Glutamatergic neuron (in vitro differentiated cells): Measurements from ENCODE around the gene INTS1. TPM values are rescaled to one million over a fixed set of nuclear protein-coding genes. Genes with fewer than 3 reads are reported as not detected.
A peak's percentile ranks its signal among the peaks of the same experiment; 100 is the strongest.

ENCODE experiments used
- DNase-seq: peaks from one replicate; pipeline ENCODE4 v3.0.0; 2022
- H3K27ac Mint-ChIP-seq: one replicate; pipeline ENCODE4 v1.8.0; 2020; ENCODE audit warnings: mild to moderate bottlenecking, mixed read lengths, inconsistent platforms; ENCODE audit not compliant: unreplicated experiment
- H3K27me3 Mint-ChIP-seq: one replicate; pipeline ENCODE4 v1.8.0; 2020; ENCODE audit warnings: mild to moderate bottlenecking, moderate library complexity, mixed read lengths, inconsistent platforms; ENCODE audit not compliant: unreplicated experiment
- H3K36me3 Mint-ChIP-seq: one replicate; pipeline ENCODE4 v1.8.0; 2020; ENCODE audit warnings: mild to moderate bottlenecking, mixed read lengths, inconsistent platforms; ENCODE audit not compliant: unreplicated experiment
- H3K4me1 Mint-ChIP-seq: one replicate; pipeline ENCODE4 v1.8.0; 2020; ENCODE audit warnings: mild to moderate bottlenecking, low read depth, mixed read lengths, inconsistent platforms; ENCODE audit not compliant: unreplicated experiment
- H3K4me3 Mint-ChIP-seq: one replicate; pipeline ENCODE4 v1.8.0; 2020; ENCODE audit warnings: mild to moderate bottlenecking, mixed read lengths, inconsistent platforms; ENCODE audit not compliant: unreplicated experiment
- H3K9me3 Mint-ChIP-seq: one replicate; pipeline ENCODE4 v1.8.0; 2020; ENCODE audit warnings: mild to moderate bottlenecking, moderate library complexity, mixed read lengths, inconsistent platforms; ENCODE audit not compliant: unreplicated experiment
- total RNA-seq: library from RNA; stranded (reverse); fragmentation: NEBNext Ultra II Directional; extraction: Animal tissue kit (Norgen Biotek cat#: 25700); gene quantifications from one replicate; pipeline ENCODE4 v1.2.1, GENCODE V29; 2021; ENCODE audit not compliant: unreplicated experiment
- TF ChIP-seq, protein P1 (sequence below): fragments of 200-600 bp; sonication (generic); IDR thresholded peaks from one replicate; pipeline ENCODE4 v1.5.0; 2021; ENCODE audit not compliant: partially characterized antibody, unreplicated experiment

INTS1 gene
- total RNA-seq, 1 donor from 2014 or later: 108 TPM

- Mint-ChIP-seq H3K4me3 (peak overlapping the region; percentile 71), H3K27ac (peak overlapping the region; percentile 96), H3K27me3 (peaks cover 11% of the 10 kb centered on the region), H3K36me3 (no peaks in the 10 kb centered on the region), H3K4me1 (peaks cover 16% of the 10 kb centered on the region), H3K9me3 (peaks cover 12% of the 10 kb centered on the region)
- TF ChIP-seq, protein P1, sequence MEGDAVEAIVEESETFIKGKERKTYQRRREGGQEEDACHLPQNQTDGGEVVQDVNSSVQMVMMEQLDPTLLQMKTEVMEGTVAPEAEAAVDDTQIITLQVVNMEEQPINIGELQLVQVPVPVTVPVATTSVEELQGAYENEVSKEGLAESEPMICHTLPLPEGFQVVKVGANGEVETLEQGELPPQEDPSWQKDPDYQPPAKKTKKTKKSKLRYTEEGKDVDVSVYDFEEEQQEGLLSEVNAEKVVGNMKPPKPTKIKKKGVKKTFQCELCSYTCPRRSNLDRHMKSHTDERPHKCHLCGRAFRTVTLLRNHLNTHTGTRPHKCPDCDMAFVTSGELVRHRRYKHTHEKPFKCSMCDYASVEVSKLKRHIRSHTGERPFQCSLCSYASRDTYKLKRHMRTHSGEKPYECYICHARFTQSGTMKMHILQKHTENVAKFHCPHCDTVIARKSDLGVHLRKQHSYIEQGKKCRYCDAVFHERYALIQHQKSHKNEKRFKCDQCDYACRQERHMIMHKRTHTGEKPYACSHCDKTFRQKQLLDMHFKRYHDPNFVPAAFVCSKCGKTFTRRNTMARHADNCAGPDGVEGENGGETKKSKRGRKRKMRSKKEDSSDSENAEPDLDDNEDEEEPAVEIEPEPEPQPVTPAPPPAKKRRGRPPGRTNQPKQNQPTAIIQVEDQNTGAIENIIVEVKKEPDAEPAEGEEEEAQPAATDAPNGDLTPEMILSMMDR: no peak
- DNase-seq: peak; percentile 91
These were observed 81.5 kb downstream of the INTS1 start for GRCh38 chr7:1422512-1423263.

GRCh38 chr7:1421946-1422345, 82.2 kb downstream of the INTS1 start:
- peaks cover 11% of the 10 kb centered on the region for H3K27me3 Mint-ChIP-seq
- peaks cover 16% of the 10 kb centered on the region for H3K9me3 Mint-ChIP-seq
- H3K4me1 Mint-ChIP-seq: peaks cover 16% of the 10 kb centered on the region
- TF ChIP-seq, protein P1: no peak
- H3K27ac Mint-ChIP-seq: peak overlapping the region; percentile 38
- DNase-seq: no peak
- H3K36me3 Mint-ChIP-seq: no peaks in the 10 kb centered on the region
- H3K4me3 Mint-ChIP-seq: no peak overlapping the region

GRCh38 chr7:1421020-1421790, 83.0 kb downstream of the INTS1 start:
- Mint-ChIP-seq H3K4me1 (peaks cover 16% of the 10 kb centered on the region), H3K9me3 (peaks cover 16% of the 10 kb centered on the region)

More at GRCh38 chr7:1421020-1421790, 83.0 kb downstream of the INTS1 start:
- no peak for DNase-seq
- TF ChIP-seq, protein P1: no peak
- no peaks in the 10 kb centered on the region for H3K36me3 Mint-ChIP-seq
- H3K4me3 Mint-ChIP-seq: no peak overlapping the region
- H3K27me3 Mint-ChIP-seq: peaks cover 10% of the 10 kb centered on the region
- no peak overlapping the region for H3K27ac Mint-ChIP-seq

Other genes starting within 250 kb of the INTS1 start
- gene MICALL2, start 44.9 kb downstream of the INTS1 start, total RNA-seq: 28.0 TPM
- gene MAFK, start 26.3 kb upstream of the INTS1 start, total RNA-seq: 10.5 TPM
- gene TMEM184A, start 51.8 kb upstream of the INTS1 start, total RNA-seq: 20.7 TPM
- gene PSMG3, start 65.6 kb upstream of the INTS1 start, total RNA-seq: 56.6 TPM
- gene ELFN1, start 165.9 kb upstream of the INTS1 start, total RNA-seq: 40.0 TPM